OCI-LY1 (cell line): ENCODE data around the gene CARMIL1.

Experiments used
- H2AFZ ChIP-seq: fragments of 200-600 bp; sonication (generic), shearing (Covaris generic); 2 replicates; pipeline ENCODE4 v1.6.0; 2014; ENCODE audit warnings: antibody characterized with exemption, mild to moderate bottlenecking, low read length
- H3F3A ChIP-seq: fragments of 200-600 bp; sonication (generic), shearing (Covaris generic); 2 replicates; pipeline ENCODE4 v1.6.0; 2014; ENCODE audit warnings: mild to moderate bottlenecking, antibody characterized with exemption, low read length, moderate library complexity; ENCODE audit not compliant: insufficient read depth
- H3K27ac ChIP-seq: fragments of 200-600 bp; sonication (generic); 2 replicates; pipeline ENCODE4 v1.5.1; 2014; ENCODE audit warnings: low read length, mixed run types, mild to moderate bottlenecking, low read depth; ENCODE audit not compliant: poor library complexity, severe bottlenecking
- H3K27me3 ChIP-seq: fragments of 200-600 bp; sonication (generic); 2 replicates; pipeline ENCODE4 v1.6.0; 2014; ENCODE audit warnings: antibody characterized with exemption, mild to moderate bottlenecking, low read length, moderate library complexity; ENCODE audit not compliant: insufficient read depth
- H3K36me3 ChIP-seq: fragments of 200-600 bp; sonication (generic); 2 replicates; pipeline ENCODE4 v1.6.1; 2014; ENCODE audit warnings: mild to moderate bottlenecking, antibody characterized with exemption, low read length, moderate library complexity, mixed read lengths; ENCODE audit not compliant: insufficient read depth
- H3K4me1 ChIP-seq: fragments of 200-600 bp; sonication (generic); 2 replicates; pipeline ENCODE4 v1.5.1; 2014; ENCODE audit warnings: mild to moderate bottlenecking, low read length, moderate library complexity; ENCODE audit not compliant: insufficient read depth, severe bottlenecking
- H3K4me2 ChIP-seq: fragments of 200-600 bp; sonication (generic), shearing (Covaris generic); 2 replicates; pipeline ENCODE4 v1.6.1; 2014; ENCODE audit warnings: low read length
- H3K4me3 ChIP-seq: fragments of 200-600 bp; sonication (generic); 2 replicates; pipeline ENCODE4 v1.5.1; 2014; ENCODE audit warnings: low read length, low read depth, mild to moderate bottlenecking, mixed read lengths; ENCODE audit not compliant: poor library complexity, severe bottlenecking
- H3K79me2 ChIP-seq: fragments of 200-600 bp; shearing (Covaris generic); 2 replicates; pipeline ENCODE4 v1.6.1; 2016; ENCODE audit warnings: mixed run types, low read length, mixed read lengths; ENCODE audit not compliant: insufficient read depth
- H3K9ac ChIP-seq: fragments of 200-600 bp; sonication (generic), shearing (Covaris generic); 2 replicates; pipeline ENCODE4 v1.6.1; 2014; ENCODE audit warnings: mild to moderate bottlenecking, low read length, mixed read lengths
- H3K9me2 ChIP-seq: fragments of 200-600 bp; sonication (generic), shearing (Covaris generic); 2 replicates; pipeline ENCODE4 v1.6.1; 2014; ENCODE audit warnings: low read depth, mild to moderate bottlenecking, low read length, mixed read lengths
- H3K9me3 ChIP-seq: fragments of 200-600 bp; shearing (Covaris generic); 2 replicates; pipeline ENCODE4 v1.6.1; 2014; ENCODE audit warnings: low read length, mixed read lengths
- H4K20me1 ChIP-seq: fragments of 200-600 bp; sonication (generic), shearing (Covaris generic); 2 replicates; pipeline ENCODE4 v1.6.0; 2016; ENCODE audit warnings: mild to moderate bottlenecking, low read length; ENCODE audit not compliant: insufficient read depth
- CTCF ChIP-seq: fragments of 200-600 bp; sonication (generic), shearing (Covaris generic); IDR thresholded peaks from 2 replicates; pipeline ENCODE4 v1.5.1; 2017; ENCODE audit warnings: mild to moderate bottlenecking, antibody characterized with exemption, low read length, moderate library complexity, mixed read lengths
- EZH2 ChIP-seq: fragments of 200-600 bp; sonication (generic), shearing (Covaris generic); IDR thresholded peaks from 2 replicates; pipeline ENCODE4 v1.8.0; 2017; ENCODE audit warnings: borderline replicate concordance, mixed run types, mild to moderate bottlenecking, antibody characterized with exemption, low read length, moderate library complexity, mixed read lengths

The CARMIL1 gene

GRCh38 chr6:25468881-25469280 is 189.7 kb downstream of the CARMIL1 start:
- Histone ChIP-seq H3K9me2 (no peaks in the 10 kb centered on the region), H3F3A (no peaks in the 10 kb centered on the region), H3K27me3 (no peaks in the 10 kb centered on the region), H4K20me1 (no peaks in the 10 kb centered on the region), H3K36me3 (peaks cover 18% of the 10 kb centered on the region), H3K9ac (no peak overlapping the region), H3K4me3 (no peak overlapping the region), H3K9me3 (no peaks in the 10 kb centered on the region), H3K4me2 (no peak overlapping the region), H3K4me1 (peaks cover 9% of the 10 kb centered on the region), H2AFZ (no peak overlapping the region), H3K27ac (no peak overlapping the region), H3K79me2 (no peaks in the 10 kb centered on the region)
- TF ChIP-seq EZH2 (no peak), CTCF (no peak)

GRCh38 chr6:25469797-25470388 is 190.7 kb downstream of the CARMIL1 start:
- H4K20me1 ChIP-seq: no peaks in the 10 kb centered on the region
- H3K36me3 ChIP-seq: peaks cover 26% of the 10 kb centered on the region
- no peaks in the 10 kb centered on the region for H3F3A ChIP-seq
- H3K4me1 ChIP-seq: peaks cover 15% of the 10 kb centered on the region
- H2AFZ ChIP-seq: no peak overlapping the region
- H3K9me2 ChIP-seq: no peaks in the 10 kb centered on the region
- no peak overlapping the region for H3K4me2 ChIP-seq
- no peaks in the 10 kb centered on the region for H3K9me3 ChIP-seq
- TF ChIP-seq EZH2: no peak
- no peak; the same call in 1 of the 2 replicates for TF ChIP-seq CTCF
- H3K27ac ChIP-seq: no peak overlapping the region
- no peaks in the 10 kb centered on the region for H3K79me2 ChIP-seq
- no peak overlapping the region for H3K9ac ChIP-seq
- H3K27me3 ChIP-seq: no peaks in the 10 kb centered on the region
- no peak overlapping the region for H3K4me3 ChIP-seq

- H3K9me3 ChIP-seq: no peaks in the 10 kb centered on the region
- H3F3A ChIP-seq: no peaks in the 10 kb centered on the region
- H3K79me2 ChIP-seq: no peaks in the 10 kb centered on the region
- H2AFZ ChIP-seq: no peak overlapping the region
- H3K36me3 ChIP-seq: peaks cover 32% of the 10 kb centered on the region
- H3K9me2 ChIP-seq: no peaks in the 10 kb centered on the region
- no peak overlapping the region for H3K4me3 ChIP-seq
- TF ChIP-seq CTCF (no peak; the same call in 1 of the 2 replicates), EZH2 (no peak)
- no peaks in the 10 kb centered on the region for H4K20me1 ChIP-seq
- peaks cover 19% of the 10 kb centered on the region for H3K4me1 ChIP-seq
- no peak overlapping the region for H3K27ac ChIP-seq
- no peak overlapping the region for H3K9ac ChIP-seq
- H3K27me3 ChIP-seq: no peaks in the 10 kb centered on the region
- H3K4me2 ChIP-seq: no peak overlapping the region
Observed at GRCh38 chr6:25472306-25472705, 193.1 kb downstream of the CARMIL1 start.
